GM19395 (cell line): ENCODE data around the gene MREG.
A peak's percentile ranks its signal among the peaks of the same experiment; 100 is the strongest.

Experiments used
- ATAC-seq: cut with Tn5 transposase; IDR thresholded peaks from one replicate; pipeline ENCODE4 v1.9.1; 2021; ENCODE audit warnings: mild to moderate bottlenecking, moderate library complexity; ENCODE audit not compliant: unreplicated experiment

Gene MREG

GRCh38 chr2:215921895-215922294 is 91.5 kb downstream of the MREG start:
- ATAC-seq = no peak

GRCh38 chr2:215920244-215921100 is 92.9 kb downstream of the MREG start:
- peak; percentile 64 for ATAC-seq

- no peak for ATAC-seq
These were observed 93.6 kb downstream of the MREG start for GRCh38 chr2:215919624-215920243.

GRCh38 chr2:215918901-215919599 is 94.3 kb downstream of the MREG start:
- no peak for ATAC-seq

GRCh38 chr2:215917953-215918620 is 95.3 kb downstream of the MREG start:
- ATAC-seq = peak; percentile 84

GRCh38 chr2:215915441-215915840 is 97.9 kb downstream of the MREG start:
- ATAC-seq = no peak

GRCh38 chr2:215914777-215915165 is 98.6 kb downstream of the MREG start:
- no peak for ATAC-seq

GRCh38 chr2:215914054-215914776 is 99.1 kb downstream of the MREG start:
- no peak for ATAC-seq

GRCh38 chr2:215912299-215912842 is 101.0 kb downstream of the MREG start:
- ATAC-seq = no peak

- ATAC-seq = no peak
These were observed 101.9 kb downstream of the MREG start for GRCh38 chr2:215911301-215912085.

GRCh38 chr2:215910180-215910579 is 103.2 kb downstream of the MREG start:
- ATAC-seq = no peak

- ATAC-seq = no peak
These were observed 106.2 kb downstream of the MREG start for GRCh38 chr2:215907147-215907546.

- no peak for ATAC-seq
These were observed 106.9 kb downstream of the MREG start for GRCh38 chr2:215906458-215906857.

GRCh38 chr2:215905691-215906090 is 107.7 kb downstream of the MREG start:
- no peak for ATAC-seq

- no peak for ATAC-seq
These were observed 109.2 kb downstream of the MREG start for GRCh38 chr2:215904101-215904500.

- no peak for ATAC-seq
These were observed 110.1 kb downstream of the MREG start for GRCh38 chr2:215903203-215903602.

- ATAC-seq = no peak
These were observed 111.6 kb downstream of the MREG start for GRCh38 chr2:215901796-215902195.

GRCh38 chr2:215900843-215901242 is 112.5 kb downstream of the MREG start:
- peak; percentile 81 for ATAC-seq

- peak; percentile 4 for ATAC-seq
These were observed 113.1 kb downstream of the MREG start for GRCh38 chr2:215900203-215900611.
